Muscle of leg (tissue), 11 donors: Measurements from ENCODE around the gene RALGPS1. TPM values are rescaled to one million over a fixed set of nuclear protein-coding genes. Genes with fewer than 3 reads are reported as not detected.

ENCODE experiments used
- DNase-seq: peaks from one replicate; pipeline ENCODE4 v3.0.0; 2013
- H3K27ac ChIP-seq: one replicate; pipeline ENCODE4 v1.5.1; 2013; ENCODE audit warnings: mild to moderate bottlenecking, low read length, control low read depth
- H3K27me3 ChIP-seq: one replicate; pipeline ENCODE4 v1.6.1; 2013; ENCODE audit warnings: low read length; ENCODE audit not compliant: control insufficient read depth, insufficient read depth
- H3K36me3 ChIP-seq: one replicate; pipeline ENCODE4 v1.6.1; 2013; ENCODE audit warnings: low read length; ENCODE audit not compliant: control insufficient read depth, insufficient read depth
- H3K4me1 ChIP-seq: one replicate; pipeline ENCODE4 v1.6.1; 2013; ENCODE audit warnings: low read length; ENCODE audit not compliant: control insufficient read depth, insufficient read depth
- H3K4me3 ChIP-seq: one replicate; pipeline ENCODE4 v1.5.1; 2013; ENCODE audit warnings: low read length, control low read depth
- H3K9me3 ChIP-seq: replicated peaks from 2 replicates; pipeline ENCODE4 v1.6.1; 2013; ENCODE audit warnings: low read depth, low read length; ENCODE audit not compliant: control insufficient read depth
- WGBS: methylation state at CpG from one replicate; pipeline ENCODE4 v1.1.5; 2013; ENCODE audit warnings: missing lambda C conversion rate; ENCODE audit not compliant: insufficient coverage; 5-methylcytosine and 5-hydroxymethylcytosine counted together
- polyA plus RNA-seq, 8 donors: library from polyadenylated mRNA; unstranded; fragments of 120-200 nt; gene quantifications; one replicate each; pipeline versions ENCODE4 v1.2.1 to v1.2.3, GENCODE V29; 2013; ENCODE audit warnings: inconsistent platforms in 1 of 8, low replicate concordance in 1 of 8; ENCODE audit not compliant: insufficient read length in 8 of 8, insufficient read depth in 1 of 8
- total RNA-seq: library from RNA; stranded (reverse); fragments of 120-200 nt; gene quantifications from one replicate; pipeline ENCODE4 v1.2.4, GENCODE V29; 2013

The RALGPS1 gene
- total and polyA plus RNA-seq, 9 donors = 4.6 to 8.6 (median 7.2) TPM

DNA sequence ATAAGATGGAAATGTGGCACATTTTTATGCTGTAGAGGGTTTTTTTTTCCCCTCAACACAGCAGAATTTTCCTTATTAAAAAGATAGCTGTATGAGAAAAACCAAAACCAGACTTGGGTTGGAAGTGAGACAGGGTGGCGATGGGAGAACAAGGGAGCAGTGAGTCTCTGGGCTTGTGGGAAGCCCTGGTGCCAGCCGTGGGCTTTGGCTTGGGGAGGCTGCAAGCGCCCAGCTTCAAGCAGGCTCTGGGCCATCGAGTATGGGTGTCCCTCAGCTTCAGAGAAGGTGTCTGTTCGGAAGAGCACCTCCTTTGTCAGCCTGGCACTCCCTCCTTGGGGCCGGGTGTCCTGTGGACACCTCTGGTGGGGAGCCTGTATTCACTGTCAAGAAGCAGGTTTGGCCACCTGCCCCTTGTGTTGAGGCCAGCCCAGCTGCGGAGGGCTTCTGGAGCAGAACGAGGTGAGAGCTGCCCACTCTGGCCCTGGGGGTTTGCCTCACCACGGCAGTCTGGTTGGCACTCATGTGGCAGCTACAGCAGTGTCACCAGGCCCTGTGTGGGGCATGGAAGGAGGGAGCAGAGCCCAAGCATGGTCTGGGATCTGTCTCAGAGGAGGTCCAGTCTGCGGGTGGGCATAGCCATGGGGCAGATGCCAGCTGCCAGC is 245.5 kb downstream of the RALGPS1 start:
- Histone ChIP-seq H3K4me3 (no peak overlapping the region), H3K36me3 (no peaks in the 10 kb centered on the region), H3K9me3 (no peaks in the 10 kb centered on the region), H3K27me3 (no peaks in the 10 kb centered on the region), H3K4me1 (peaks cover 30% of the 10 kb centered on the region), H3K27ac (peak overlapping the region; percentile 77)
- DNase-seq = peak; percentile 61
- WGBS = 65% methylated on average over 8 of the region's 10 CpGs

DNA sequence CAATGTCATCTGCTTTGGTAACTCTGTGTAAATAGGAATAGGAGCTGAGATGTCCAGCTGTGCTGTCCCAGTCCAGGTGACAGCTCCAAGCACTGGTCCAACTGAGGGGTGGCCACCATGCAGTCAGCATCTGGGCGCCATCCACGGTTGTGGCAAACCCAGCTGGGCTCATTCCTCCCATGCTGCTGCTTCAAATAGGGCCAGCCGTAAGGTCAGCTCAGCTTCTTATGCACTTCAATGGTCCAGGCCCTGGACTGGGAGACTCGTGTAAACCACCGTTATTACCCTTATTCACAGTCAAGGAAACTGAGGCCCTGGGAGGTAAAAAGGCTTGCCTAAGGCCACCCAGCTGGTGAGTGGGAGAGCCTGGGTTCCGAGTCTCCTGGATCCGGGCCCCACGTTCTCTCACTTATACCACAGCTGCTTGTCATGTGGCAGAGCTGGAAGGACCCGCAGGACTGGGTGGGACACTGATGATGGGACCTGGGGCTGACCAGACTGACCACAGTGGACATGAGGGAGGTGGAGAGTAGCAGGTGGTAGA is 246.6 kb downstream of the RALGPS1 start:
- WGBS = 82% methylated on average over 3 of the region's 9 CpGs
- Histone ChIP-seq H3K36me3 (no peaks in the 10 kb centered on the region), H3K27ac (no peak overlapping the region), H3K9me3 (no peaks in the 10 kb centered on the region), H3K4me1 (peaks cover 27% of the 10 kb centered on the region), H3K4me3 (no peak overlapping the region), H3K27me3 (no peaks in the 10 kb centered on the region)
- DNase-seq = no peak

DNA sequence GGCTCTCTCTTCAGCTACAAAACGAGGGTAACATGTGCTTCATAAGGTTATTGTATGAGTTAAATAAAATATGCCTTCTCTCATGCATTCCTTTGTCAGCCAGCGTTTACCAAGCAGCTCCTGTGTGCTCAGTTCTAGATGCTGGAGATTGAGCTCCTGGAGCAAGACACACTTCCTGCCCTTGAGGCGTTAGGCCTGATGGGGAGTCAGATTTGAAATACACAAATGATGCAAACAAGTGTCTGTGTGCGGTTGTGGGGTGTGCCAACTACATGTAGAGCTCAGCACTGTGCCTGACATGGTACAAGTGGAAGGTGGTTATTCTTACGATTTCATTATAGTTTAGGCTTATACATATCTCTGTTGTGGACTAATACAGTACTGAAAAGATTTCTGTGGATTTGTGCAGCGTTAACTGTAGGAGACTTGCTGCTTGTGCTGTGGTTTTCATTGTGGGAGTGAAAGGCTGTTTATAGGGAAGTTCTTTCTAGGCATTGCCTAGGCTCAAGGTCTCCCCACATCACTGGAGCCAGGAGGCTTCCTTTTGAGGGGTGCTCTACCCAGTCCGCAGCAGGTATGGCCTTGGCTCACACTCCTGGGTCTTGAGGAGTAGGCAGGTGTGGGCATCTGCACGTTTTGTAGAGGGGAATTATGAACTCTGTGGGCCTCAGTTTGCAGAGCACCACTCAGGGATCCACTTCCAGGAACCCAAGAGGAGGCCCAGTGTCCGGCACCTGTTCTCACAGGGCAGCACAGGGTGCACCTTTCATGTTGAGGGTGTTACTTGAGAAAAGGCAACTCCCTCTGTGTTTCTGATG is 247.7 kb downstream of the RALGPS1 start:
- peak overlapping the region; percentile 74 for H3K27ac ChIP-seq
- H3K27me3 ChIP-seq = no peaks in the 10 kb centered on the region
- 56% methylated on average over 5 of the region's 9 CpGs for WGBS
- H3K4me3 ChIP-seq = no peak overlapping the region
- peaks cover 27% of the 10 kb centered on the region for H3K4me1 ChIP-seq
- no peaks in the 10 kb centered on the region for H3K9me3 ChIP-seq
- H3K36me3 ChIP-seq = no peaks in the 10 kb centered on the region
- DNase-seq = no peak

DNA sequence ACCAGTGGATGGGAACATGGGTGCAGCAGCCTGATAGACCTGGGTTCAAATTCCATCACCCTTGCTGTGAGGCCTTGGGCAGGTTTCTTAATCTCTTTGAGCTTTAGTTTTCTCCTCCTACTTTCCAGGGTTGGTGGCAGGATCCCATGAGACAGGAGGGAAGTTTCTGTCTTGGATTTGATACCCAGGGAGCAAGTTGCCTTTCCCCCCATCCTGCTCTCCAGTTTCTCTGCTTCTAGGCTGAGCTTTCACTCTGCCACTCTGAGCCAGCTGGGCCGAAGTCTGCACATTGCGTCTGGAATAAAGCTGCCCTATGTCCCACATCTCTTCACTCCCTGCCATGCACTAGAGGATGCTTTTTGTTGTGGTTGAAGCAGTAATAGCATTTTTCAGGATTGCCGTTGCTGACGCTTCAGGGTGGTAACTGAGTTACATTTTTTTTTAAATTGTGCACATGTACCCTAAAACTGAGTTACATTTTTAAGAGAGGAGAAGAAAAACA is 248.3 kb downstream of the RALGPS1 start:
- Histone ChIP-seq H3K4me3 (no peak overlapping the region), H3K9me3 (no peaks in the 10 kb centered on the region), H3K27me3 (no peaks in the 10 kb centered on the region), H3K36me3 (no peaks in the 10 kb centered on the region), H3K27ac (peak overlapping the region; percentile 74), H3K4me1 (peaks cover 27% of the 10 kb centered on the region)
- no peak for DNase-seq
- WGBS = no CpG with 5 or more reads among the region's 4 CpGs

DNA sequence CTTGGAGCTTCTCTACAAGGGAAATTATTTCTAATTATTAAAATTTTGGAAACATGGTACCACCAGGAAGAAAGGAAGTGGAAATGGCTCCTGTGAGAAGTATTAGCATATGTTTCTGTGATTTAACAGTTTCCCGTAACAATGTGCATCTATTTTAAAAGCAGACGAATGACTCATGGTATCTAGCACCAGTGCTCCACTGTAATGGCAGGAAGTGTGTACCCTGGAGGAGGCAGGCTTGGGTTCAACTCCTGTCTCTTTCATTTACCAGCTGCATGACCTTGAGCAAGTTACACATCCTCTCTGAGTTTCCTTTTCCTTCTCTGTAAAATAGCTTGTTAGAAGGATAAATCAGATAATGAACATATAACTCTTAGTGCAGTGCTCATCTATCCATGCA is 248.8 kb downstream of the RALGPS1 start:
- peaks cover 27% of the 10 kb centered on the region for H3K4me1 ChIP-seq
- no peaks in the 10 kb centered on the region for H3K9me3 ChIP-seq
- no peak overlapping the region for H3K4me3 ChIP-seq
- peak overlapping the region; percentile 74 for H3K27ac ChIP-seq
- WGBS = no CpG with 5 or more reads among the region's 2 CpGs
- DNase-seq = peak; percentile 76
- H3K27me3 ChIP-seq = no peaks in the 10 kb centered on the region
- no peaks in the 10 kb centered on the region for H3K36me3 ChIP-seq

DNA sequence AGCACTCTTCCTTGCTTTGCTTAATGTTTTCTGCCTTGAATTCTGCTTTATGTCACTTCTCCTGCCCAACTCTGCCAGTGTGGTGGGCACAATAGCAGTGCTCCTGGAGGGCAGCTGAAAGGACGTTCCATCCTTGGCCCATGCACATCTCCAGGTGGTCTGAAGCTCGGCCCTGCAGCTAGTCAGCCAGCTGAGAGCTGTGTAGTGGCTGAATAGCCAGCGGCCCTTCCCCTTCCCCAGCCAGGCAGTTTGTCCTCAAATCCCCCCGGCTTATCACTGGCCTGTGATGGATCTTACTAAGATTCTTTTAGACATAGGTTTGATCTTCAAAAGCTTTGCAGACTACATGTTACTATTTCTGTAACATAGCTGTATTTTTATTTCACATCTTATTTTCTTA is 250.5 kb downstream of the RALGPS1 start:
- Histone ChIP-seq H3K9me3 (no peaks in the 10 kb centered on the region), H3K4me3 (no peak overlapping the region), H3K27me3 (no peaks in the 10 kb centered on the region), H3K4me1 (peaks cover 22% of the 10 kb centered on the region), H3K27ac (no peak overlapping the region), H3K36me3 (no peaks in the 10 kb centered on the region)
- 33% methylated on average over 1 of the region's 4 CpGs for WGBS
- DNase-seq = no peak

DNA sequence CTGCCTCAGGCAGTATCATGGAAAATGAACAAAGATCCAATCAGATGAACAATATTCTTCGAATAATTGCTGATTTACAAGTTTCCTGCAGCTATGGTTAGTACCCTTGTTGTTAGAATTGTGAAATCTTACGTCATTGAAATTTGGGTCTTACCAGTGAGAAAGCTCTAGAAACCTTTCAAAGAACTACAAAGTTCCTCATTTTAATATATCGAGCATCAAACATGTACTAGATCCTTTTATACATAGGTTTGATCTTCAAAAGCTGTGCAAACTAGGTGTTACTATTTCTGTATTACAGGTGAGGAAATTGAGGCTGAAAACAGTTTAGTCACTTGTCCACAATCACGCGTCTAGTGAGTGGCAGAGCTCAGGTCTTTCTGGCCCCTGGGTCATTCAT is 251.5 kb downstream of the RALGPS1 start:
- no peaks in the 10 kb centered on the region for H3K36me3 ChIP-seq
- no peaks in the 10 kb centered on the region for H3K27me3 ChIP-seq
- no peak overlapping the region for H3K4me3 ChIP-seq
- peaks cover 17% of the 10 kb centered on the region for H3K4me1 ChIP-seq
- WGBS = 100% methylated on average over 2 of the region's 5 CpGs
- no peaks in the 10 kb centered on the region for H3K9me3 ChIP-seq
- no peak overlapping the region for H3K27ac ChIP-seq
- no peak for DNase-seq

DNA sequence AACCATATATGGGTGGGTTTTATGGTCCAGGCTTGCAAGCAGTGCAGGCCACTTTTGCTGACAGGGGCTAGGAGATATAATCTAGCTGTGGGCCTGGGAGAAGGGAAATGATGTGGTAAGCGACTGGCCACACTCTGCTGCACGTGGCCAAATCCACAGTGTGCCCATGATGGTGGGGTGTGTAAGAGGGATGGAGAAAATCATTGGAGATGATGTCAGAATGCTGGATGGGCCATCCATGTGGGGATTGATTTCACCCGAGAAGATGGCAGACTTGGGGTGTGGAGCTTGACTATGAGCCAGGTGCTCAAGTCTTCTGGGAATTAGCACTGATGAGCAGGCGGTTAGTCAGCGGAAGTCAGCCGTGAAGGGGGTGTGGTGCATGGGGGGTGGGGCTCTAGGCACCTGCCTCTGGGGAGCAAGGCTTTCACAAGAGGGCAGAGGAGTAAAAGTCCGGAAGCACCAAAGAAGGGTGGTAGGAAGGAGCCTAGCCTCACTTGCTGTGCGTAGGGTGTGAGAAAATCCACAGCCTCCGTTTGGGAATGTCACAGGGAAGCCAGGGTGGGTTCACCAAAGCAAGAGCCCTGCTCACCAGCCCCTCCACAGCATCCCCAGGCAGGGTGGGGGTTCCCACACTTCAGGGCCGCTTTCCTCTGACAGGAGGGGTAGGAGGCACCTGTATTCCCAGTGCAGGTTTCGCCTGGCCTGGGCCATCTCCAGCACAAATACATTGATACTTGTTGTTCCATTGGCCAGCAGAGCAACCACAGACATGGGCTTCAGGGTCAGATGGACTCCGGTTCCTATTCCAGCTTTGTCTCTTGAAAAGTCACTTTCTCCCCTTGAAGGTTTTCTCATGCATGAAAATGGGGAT is 252.3 kb downstream of the RALGPS1 start:
- H3K4me3 ChIP-seq = no peak overlapping the region
- 75% methylated on average over 6 of the region's 12 CpGs for WGBS
- H3K9me3 ChIP-seq = no peaks in the 10 kb centered on the region
- no peak for DNase-seq
- peaks cover 17% of the 10 kb centered on the region for H3K4me1 ChIP-seq
- no peaks in the 10 kb centered on the region for H3K27me3 ChIP-seq
- no peak overlapping the region for H3K27ac ChIP-seq
- H3K36me3 ChIP-seq = no peaks in the 10 kb centered on the region

DNA sequence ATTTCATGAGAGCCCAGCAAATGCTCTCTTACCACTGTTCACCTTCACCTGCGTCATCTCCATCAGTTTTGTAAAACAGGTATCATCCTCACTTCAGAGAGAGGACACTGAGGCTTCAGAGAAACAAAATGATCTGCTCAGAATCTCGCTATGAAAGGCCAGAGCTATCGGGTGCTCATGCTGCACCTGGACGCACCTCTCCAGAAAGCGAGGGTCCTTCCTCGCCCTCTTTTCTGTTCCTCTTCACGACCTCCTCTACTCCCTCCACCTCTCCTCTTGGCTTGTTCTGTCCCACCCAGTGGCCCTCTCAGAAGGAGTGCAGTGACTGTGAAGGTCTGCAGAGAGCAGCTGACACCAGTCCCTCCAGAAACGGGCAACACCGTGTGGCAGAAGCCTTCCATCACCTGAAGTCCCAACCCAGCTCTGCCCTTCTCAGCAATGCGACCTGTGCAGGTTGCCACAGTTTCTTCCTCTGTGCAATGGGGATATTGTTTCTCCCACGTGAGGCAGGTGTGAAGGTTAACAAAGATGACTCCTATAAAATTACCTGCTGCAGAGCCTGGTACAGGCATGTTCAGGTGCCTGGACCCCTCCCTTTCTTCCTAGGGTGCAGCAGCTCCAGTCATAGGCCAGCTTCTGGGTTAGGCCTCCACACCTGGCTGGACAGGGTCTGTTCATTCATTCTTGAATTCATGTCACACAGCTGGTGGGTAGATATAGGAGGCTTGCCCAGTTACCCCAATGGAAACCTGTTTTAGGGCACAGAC is 253.2 kb downstream of the RALGPS1 start:
- no peaks in the 10 kb centered on the region for H3K27me3 ChIP-seq
- DNase-seq = no peak
- H3K4me3 ChIP-seq = no peak overlapping the region
- 94% methylated on average over 8 of the region's 11 CpGs for WGBS
- no peaks in the 10 kb centered on the region for H3K36me3 ChIP-seq
- H3K4me1 ChIP-seq = peaks cover 10% of the 10 kb centered on the region
- H3K27ac ChIP-seq = no peak overlapping the region
- H3K9me3 ChIP-seq = no peaks in the 10 kb centered on the region
